ENCODE measurements around the gene ZBED2. TPM values are rescaled to one million over a fixed set of nuclear protein-coding genes. Genes with fewer than 3 reads are reported as not detected.

ZBED2 gene
- total RNA-seq, 1 donor from 2014 or later, result 5.3 TPM

GRCh38 chr3:111547631-111548030 is 47.5 kb downstream of the ZBED2 start:
- intact Hi-C loops (cut with micrococcal nuclease), result loop anchor here (2.0 to 5.0 kb wide), 2 partner anchors 47 to 120 kb away; partner anchors contain the start of gene ZBED2
- CTCF ChIA-PET, result interaction anchor here (0.8 to 1.1 kb wide), 2 partner anchors 8 to 9 kb away, joined by 3 to 4 read pairs; no protein-coding TSS in a partner anchor
- no peak overlapping the region for H3K4me3 Mint-ChIP-seq
- POLR2A ChIA-PET, result interaction anchor here (1.0 to 2.3 kb wide), 5 partner anchors 9 to 431 kb away, joined by 3 to 7 read pairs (median 5); partner anchors contain the start of genes ABHD10 and ZBED2
- H3K9me3 Mint-ChIP-seq, result no peaks in the 10 kb centered on the region
- TF ChIP-seq CTCF (IDR thresholded peaks at IDR 0.05), result no peak
- ATAC-seq (ENCODE audit: low read depth) (peak; percentile 68), DNase-seq (no peak)
- H3K4me1 Mint-ChIP-seq, result peaks cover 13% of the 10 kb centered on the region
- H3K27me3 Mint-ChIP-seq, result no peaks in the 10 kb centered on the region
- H3K36me3 Mint-ChIP-seq (ENCODE audit: low read depth), result peaks cover 3% of the 10 kb centered on the region
- no peak overlapping the region for H3K27ac Mint-ChIP-seq

GRCh38 chr3:111545349-111545748 is 49.8 kb downstream of the ZBED2 start:
- H3K27ac Mint-ChIP-seq, result peak overlapping the region; percentile 63
- H3K4me3 Mint-ChIP-seq, result no peak overlapping the region

More at GRCh38 chr3:111545349-111545748, 49.8 kb downstream of the ZBED2 start:
- ATAC-seq (ENCODE audit: low read depth) (no peak), DNase-seq (no peak)
- intact Hi-C loops (cut with micrococcal nuclease), result loop anchor here (5.0 kb wide), 1 partner anchor 122 kb away; no protein-coding TSS in a partner anchor
- POLR2A ChIA-PET, result interaction anchor here (1.0 to 1.2 kb wide), 2 partner anchors 12 to 49 kb away, joined by 4 read pairs; partner anchors contain the start of gene ZBED2
- CTCF ChIA-PET, result interaction anchor here (0.9 kb wide), 1 partner anchor 71 kb away, joined by 3 read pairs; no protein-coding TSS in a partner anchor
- peaks cover 3% of the 10 kb centered on the region for H3K36me3 Mint-ChIP-seq (ENCODE audit: low read depth)
- no peak for TF ChIP-seq CTCF (IDR thresholded peaks at IDR 0.05)
- no peaks in the 10 kb centered on the region for H3K9me3 Mint-ChIP-seq
- H3K4me1 Mint-ChIP-seq, result peaks cover 31% of the 10 kb centered on the region
- H3K27me3 Mint-ChIP-seq, result no peaks in the 10 kb centered on the region

Other genes with a start within 250 kb of the ZBED2 start
- gene CD96, start 53.1 kb downstream of the ZBED2 start, total RNA-seq, result 32.4 and 34.3 TPM in 2 replicates
- 6.1 and 7.2 TPM in 2 replicates for gene PLCXD2, start 79.3 kb upstream of the ZBED2 start, total RNA-seq

All from activated B cell treated with CpG ODN at 0.5 μM for 24 hours (primary cell).